Endothelial cell of umbilical vein (primary cell): ENCODE data around the gene SLC25A30.

ENCODE experiments used
- CTCF ChIP-seq, 2 donors: IDR thresholded peaks; 1 replicate in 1 of 2; 2 replicates in 1 of 2; pipeline ENCODE4 v1.5.1; 2011; ENCODE audit warnings: low read length in 2 of 2, mild to moderate bottlenecking in 2 of 2, moderate library complexity in 2 of 2, control low read depth in 1 of 2, inconsistent platforms in 1 of 2, low read depth in 1 of 2; ENCODE audit not compliant: insufficient read depth in 1 of 2; ENCODE audit errors: extremely low read depth in 1 of 2
- EZH2 ChIP-seq: IDR thresholded peaks from 2 replicates; pipeline ENCODE4 v1.6.1; 2012; ENCODE audit warnings: borderline replicate concordance, low read depth, mild to moderate bottlenecking, moderate library complexity, low read length, inconsistent platforms; ENCODE audit not compliant: severe bottlenecking
- JUN ChIP-seq: IDR thresholded peaks from 2 replicates; pipeline ENCODE4 v1.6.1; 2011; ENCODE audit warnings: borderline replicate concordance, low read depth; ENCODE audit not compliant: insufficient read length, insufficient read depth
- POLR2A ChIP-seq: IDR thresholded peaks from 2 replicates; pipeline ENCODE4 v1.6.1; 2012; ENCODE audit warnings: low read depth, mild to moderate bottlenecking, control low read depth, low read length
- TF ChIP-seq, protein P1 (sequence below): IDR thresholded peaks from 2 replicates; pipeline ENCODE4 v1.6.1; 2011; ENCODE audit not compliant: insufficient read depth, insufficient read length

DNA sequence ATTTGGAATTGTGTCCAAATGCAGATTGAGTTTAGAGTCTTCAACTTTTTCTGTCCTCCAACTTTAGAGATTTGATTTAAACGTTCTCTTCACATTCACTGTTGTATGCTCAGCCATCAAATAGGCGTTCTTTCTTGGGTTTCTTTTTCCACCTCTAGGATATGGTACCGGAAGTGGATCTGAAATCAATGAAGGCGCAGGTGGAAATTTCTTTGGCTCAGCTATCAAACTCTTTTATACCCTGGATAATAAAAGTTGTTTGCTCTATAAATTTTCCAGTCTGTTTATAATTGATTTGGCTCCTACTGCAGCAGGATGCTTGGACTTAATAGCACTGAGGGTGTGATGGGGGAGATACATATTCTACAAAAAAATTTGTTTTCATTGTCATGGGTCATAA, 48.2 kb upstream of the SLC25A30 start:
- TF ChIP-seq EZH2 (no peak), CTCF (IDR thresholded peaks at IDR 0.05; ENCODE audit: extremely low read depth in 1 of 2, insufficient read depth in 1 of 2, low read depth in 1 of 2, low read length in 2 of 2) (no peak), POLR2A (no peak), JUN (no peak)
- TF ChIP-seq, protein P1, sequence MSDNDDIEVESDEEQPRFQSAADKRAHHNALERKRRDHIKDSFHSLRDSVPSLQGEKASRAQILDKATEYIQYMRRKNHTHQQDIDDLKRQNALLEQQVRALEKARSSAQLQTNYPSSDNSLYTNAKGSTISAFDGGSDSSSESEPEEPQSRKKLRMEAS: no peak
